ENCODE data around the gene ARHGEF10L.

The ARHGEF10L gene

GRCh38 chr1:17523321-17524041, 16.0 kb upstream of the ARHGEF10L start:
- no peak for DNase-seq

GRCh38 chr1:17524645-17525044, 14.9 kb upstream of the ARHGEF10L start:
- no peak for DNase-seq

DNA sequence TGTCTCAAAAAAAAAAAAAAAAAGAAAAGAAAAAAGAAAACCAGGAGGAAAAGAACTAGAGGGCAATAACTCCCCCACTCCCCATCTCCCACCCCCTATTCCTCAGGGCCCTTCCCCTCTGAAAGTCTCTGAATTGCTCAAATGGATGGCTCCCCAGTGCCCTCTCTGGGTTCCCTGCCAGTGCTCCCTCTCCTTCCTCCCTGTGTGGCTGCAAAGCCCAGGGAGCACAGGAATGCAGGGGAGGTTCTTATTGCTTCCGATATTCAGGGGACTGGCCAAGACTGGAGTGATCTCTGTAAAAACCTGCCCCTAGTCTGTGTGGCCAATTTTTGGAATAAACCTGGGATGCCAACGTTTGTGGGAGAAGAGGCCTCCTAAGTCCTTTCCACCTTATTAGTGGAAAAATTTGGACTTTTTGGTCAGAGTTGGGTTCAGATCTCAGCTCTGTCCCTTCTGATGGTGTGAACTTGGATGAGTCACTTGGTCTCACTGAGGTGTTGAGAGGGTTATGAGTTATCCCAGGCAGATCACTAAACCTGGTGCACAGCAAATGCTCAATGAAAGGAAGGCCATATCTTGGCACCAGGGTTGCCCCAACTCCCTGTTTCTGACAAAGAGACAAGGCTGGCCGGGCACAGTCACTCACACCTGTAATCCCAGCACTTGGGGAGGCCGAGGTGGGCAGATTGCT, 13.4 kb upstream of the ARHGEF10L start:
- no peak for DNase-seq

DNA sequence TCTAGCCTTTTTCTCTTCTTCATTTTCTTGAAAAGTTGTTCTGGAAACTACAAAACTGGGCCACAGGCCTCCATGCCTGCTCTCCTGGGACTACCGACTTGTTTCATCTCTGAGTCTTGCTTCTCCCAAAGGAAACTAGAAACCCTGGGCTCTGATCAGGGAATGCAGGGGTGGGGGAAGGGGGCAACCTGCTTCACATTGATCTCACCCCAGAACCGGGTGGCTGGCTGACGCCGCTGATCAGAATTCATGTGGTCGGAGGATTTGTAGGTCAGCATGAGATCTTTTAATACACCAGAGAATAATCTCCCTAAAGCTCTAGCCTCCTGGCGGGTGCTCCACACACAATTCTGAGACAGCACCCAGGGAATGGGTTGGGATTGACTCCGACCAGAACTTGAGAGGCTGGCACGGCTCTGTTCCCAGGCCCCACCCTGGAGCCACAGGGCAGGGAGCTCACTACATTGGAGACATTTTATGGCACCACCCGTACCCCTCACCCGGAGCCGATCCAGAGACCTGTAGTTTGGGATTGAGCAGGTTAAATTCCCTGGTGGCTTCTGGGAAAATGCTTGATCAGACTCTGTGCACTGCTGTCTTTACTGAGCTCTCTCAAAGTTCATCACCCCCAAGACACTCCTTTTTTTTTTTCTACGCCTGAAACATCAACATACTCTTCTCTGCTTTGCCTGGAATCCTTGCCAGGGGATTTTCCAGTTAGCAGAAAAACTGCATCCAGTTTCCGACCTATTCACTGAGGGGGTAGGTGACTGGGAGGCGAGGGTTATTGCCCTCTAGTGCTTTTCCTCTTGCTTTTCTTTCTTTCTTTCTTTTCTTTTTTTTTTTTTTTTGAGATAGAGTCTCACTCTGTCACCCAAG, 12.2 kb upstream of the ARHGEF10L start:
- no peak for DNase-seq

- no peak for DNase-seq
Measured at GRCh38 chr1:17529381-17529780, 10.1 kb upstream of the ARHGEF10L start.

GRCh38 chr1:17531343-17531681, 8.2 kb upstream of the ARHGEF10L start:
- no peak for DNase-seq

- no peak for DNase-seq
Measured at GRCh38 chr1:17531682-17532487, 7.6 kb upstream of the ARHGEF10L start.

GRCh38 chr1:17533201-17533600, 6.3 kb upstream of the ARHGEF10L start:
- no peak for DNase-seq

DNA sequence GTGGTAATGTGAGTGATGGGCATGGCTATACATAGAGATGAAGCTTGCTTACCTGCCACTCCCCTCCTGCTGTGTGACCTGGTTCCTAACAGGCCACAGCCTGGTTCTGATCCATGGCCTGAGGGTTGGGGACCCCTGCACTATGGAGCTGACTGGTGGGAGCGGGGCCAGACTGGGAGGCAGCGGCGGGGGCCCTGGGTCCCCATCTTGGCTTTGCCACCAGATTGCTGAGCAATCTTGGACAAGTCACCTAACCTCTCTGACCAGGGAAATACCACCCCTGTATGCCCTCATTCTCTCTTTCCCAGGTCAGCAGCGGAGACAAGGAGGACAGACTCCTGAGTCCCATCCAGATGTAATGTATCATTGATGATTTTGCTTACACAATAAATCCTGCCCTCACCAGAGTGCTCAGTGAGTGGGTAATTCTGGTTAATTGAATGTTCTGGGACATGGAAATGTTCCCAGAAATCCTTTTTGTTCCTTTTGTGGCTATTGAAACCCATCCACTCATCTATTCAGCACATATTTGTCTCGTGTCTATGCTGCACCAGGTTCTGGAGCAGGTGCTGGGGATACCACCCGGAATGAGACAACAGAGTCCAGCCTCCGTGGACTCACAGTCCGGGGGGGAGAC, 4.1 kb upstream of the ARHGEF10L start:
- DNase-seq = no peak

DNA sequence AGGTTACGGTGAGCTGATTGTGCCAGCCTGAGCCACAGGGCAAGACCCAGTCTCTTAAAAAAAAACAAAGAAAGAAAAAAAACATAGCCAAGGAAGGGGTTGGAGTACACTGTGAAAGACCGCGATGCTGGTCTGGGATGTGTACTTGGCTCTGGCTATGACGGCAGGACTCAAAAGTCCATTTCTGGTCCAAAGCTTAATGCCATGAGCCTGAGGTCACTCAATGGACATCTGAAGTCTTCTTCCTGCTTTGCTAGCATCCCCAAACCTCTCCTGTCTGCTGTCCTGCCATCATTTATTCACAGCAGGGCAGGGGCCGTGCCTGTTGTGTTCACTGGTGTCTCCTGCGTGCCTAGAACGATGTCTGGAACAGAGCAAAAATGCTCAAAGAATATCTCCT, 1.5 kb upstream of the ARHGEF10L start:
- DNase-seq = no peak

DNA sequence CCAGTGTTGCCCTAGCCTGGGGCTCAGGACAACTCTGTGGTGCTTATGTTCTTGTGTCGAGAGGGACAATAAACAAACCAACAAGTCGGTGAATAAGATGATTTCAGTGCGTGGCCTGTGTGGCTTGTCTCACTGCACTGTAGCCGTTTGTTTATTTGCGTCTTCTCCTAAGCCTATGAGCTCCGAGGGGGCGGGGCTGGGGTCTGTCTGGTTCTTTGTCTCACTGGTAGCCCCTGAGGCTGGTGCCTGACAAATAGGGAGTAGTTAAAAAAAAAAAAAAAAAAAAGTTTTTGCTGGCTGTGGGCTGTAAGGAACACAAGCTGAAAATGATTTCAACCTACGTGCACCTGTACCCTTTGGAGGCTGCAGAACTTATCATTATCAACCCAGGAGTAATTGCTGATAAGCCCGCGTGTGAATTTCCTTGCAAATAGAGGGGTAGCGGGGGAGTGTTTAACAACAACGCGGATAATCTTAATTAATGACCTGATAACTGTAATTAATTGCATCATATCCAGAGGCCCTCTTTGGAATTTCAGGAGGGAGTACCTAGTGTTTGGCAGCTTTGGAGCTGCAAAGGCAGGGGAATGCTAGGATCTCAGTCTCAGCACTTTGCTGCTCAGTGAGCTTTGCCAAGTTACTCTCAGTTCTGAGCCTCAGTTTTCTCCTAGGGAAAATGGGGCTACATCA, 925 bp upstream of the ARHGEF10L start:
- no peak for DNase-seq

GRCh38 chr1:17539118-17539476, 401 bp upstream of the ARHGEF10L start:
- DNase-seq = no peak

GRCh38 chr1:17540255-17541001, 930 bp downstream of the ARHGEF10L start:
- DNase-seq = no peak

GRCh38 chr1:17542645-17543044, 3.1 kb downstream of the ARHGEF10L start:
- DNase-seq = no peak

- no peak for DNase-seq
Measured at GRCh38 chr1:17544776-17545350, 5.4 kb downstream of the ARHGEF10L start.

GRCh38 chr1:17545356-17545755, 5.9 kb downstream of the ARHGEF10L start:
- no peak for DNase-seq

DNA sequence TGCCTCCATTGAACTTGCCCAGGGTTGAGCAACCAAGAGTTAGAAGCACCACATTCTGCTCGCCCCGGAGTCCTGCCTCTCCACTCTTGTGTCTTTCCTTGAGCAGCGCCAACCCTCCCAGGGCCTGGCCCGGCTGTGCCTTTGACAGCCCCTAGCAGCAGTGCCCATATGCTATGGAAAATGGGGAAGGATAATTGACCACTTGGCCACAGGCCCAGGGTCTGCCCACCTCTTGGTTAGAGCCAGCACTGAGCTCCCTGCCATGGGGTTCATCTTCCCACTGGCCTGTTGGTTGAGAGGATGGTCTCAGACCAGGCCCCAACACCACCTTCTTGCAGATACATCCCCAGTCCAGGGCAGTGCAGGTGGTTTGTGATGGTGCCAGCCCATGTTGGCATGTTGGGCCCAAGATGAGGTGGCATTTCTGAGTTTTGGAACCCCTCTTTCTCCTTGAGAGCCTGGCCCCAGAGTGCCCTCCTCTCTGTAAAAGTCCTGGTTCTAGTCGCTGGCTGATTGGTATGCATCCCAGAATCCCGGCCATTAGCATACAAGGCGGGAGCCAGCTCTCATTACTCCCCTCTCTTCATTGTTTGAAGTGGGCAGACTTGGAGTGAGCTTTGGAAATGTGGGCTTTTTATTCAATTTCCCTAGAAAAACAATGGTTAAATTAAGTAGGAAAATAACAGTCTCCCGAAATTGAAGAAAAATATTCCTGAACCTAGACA, 7.6 kb downstream of the ARHGEF10L start:
- DNase-seq = no peak

DNA sequence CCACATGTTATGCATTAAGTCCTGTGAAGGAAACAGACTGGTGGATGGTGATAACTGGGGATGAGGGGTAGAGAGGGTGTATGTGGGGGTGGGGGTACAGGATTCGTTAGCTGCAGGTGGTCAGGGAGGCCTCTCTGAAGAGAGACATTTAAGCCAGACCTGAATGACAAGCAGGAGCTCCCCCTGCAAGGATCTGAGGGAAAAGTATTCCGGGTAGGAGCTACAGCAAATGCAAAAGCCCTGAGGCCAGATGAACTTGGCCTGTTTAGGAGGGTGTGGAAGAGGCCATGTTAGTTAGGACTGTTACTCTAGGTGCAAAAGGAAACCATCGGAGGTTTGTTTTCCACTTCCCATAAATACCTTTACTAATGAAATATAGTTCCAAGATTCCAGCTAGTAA, 9.9 kb downstream of the ARHGEF10L start:
- no peak for DNase-seq

DNA sequence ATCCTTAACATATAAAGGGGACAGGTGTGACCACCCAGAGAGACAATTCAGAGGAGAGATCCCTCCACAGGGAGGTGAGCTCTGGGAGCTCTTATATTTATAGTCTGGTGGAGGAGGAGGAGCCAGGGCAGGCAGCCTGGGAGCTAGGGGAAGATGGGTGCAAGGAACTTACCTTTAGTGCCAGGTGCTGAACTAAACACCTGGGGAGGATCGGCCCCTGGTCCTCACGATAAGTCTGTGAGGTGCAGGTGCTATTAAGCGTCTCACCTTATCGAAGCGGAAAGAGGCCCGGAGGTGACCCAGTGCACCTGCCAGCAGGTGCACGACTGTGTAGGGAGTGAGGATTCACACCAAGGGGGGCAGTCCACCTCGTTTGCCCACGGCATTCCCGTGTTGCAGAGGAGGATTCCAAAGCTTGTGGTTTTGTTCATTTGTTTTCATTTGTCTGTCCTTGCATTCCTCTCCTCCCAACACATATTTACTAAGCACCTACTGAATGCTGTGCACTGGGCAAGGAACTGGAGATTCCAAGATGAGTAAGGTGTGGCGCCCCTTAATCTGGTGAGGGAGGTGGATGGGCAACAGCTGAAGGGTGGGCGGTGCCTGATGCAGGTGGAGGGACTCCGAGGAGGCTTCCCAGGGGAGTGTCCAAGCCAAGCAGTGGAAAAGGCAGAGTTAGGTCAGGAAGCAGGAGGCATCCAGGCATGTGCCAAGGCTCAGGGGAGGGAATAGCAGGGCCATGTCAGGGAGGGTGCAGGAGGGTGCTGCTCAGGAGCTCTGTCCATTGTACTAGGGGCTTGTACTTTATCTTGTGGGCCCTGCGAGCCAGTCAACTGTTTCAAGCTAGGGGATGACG, 11.5 kb downstream of the ARHGEF10L start:
- no peak for DNase-seq
